HCT116 (cell line): ENCODE results near the gene PDCD2L. TPM values are rescaled to one million over a fixed set of nuclear protein-coding genes. Genes with fewer than 3 reads are reported as not detected.

Source experiments
- ATAC-seq: fragments of 200-7000 bp; cut with Tn5 transposase; 2 replicates; pipeline ENCODE4 v1.9.1; 2020; ENCODE audit warnings: mild to moderate bottlenecking, moderate library complexity
- BruUV-seq: library from RNA; stranded (reverse); fragments of 400-500 nt; replicated peaks from 2 replicates; lab custom pipeline; 2021; lab: Mats Ljungman, UMichigan
- CTCF ChIA-PET: fragments of 300-600 bp; sonication (Branson Sonifier 250); formaldehyde crosslinking; loops from one replicate; lab custom pipeline; 2021; ENCODE audit warnings: antibody characterized with exemption; lab: Charles Lee
- POLR2A ChIA-PET: fragments of 300-600, 350-600 bp; sonication (Branson Sonifier 250); formaldehyde crosslinking; loops from one replicate; lab custom pipeline; 2021; ENCODE audit warnings: antibody characterized with exemption; lab: Charles Lee
- RAD21 ChIA-PET, 2 experiments: fragments of 300-600 bp; sonication (Branson Sonifier 250); formaldehyde crosslinking; loops; one replicate each; lab custom pipeline; 2023; ENCODE audit warnings: low total read pairs in 2 of 2; ENCODE audit not compliant: uncharacterized antibody in 2 of 2, unreplicated experiment in 2 of 2, low non-redundant PET in 1 of 2; lab: Charles Lee
- DNase-seq: peaks from one replicate; pipeline ENCODE4 v3.0.0-alpha.2; 2010; ENCODE audit warnings: low read depth, low spot score
- H2AFZ ChIP-seq: fragments of 200-600 bp; shearing (Covaris generic), sonication (generic); 2 replicates; pipeline ENCODE4 v1.6.1; 2017; ENCODE audit warnings: low read depth, mixed run types, mixed read lengths, antibody characterized with exemption, low read length; ENCODE audit not compliant: poor library complexity, severe bottlenecking
- H3K27ac ChIP-seq: 2 replicates; pipeline ENCODE4 v1.5.1; 2012; ENCODE audit warnings: low read depth, low read length
- H3K27me3 ChIP-seq: fragments of 200-600 bp; sonication (generic); 2 replicates; pipeline ENCODE4 v1.6.1; 2016; ENCODE audit warnings: mixed run types, low read length, mixed read lengths; ENCODE audit not compliant: insufficient read depth
- H3K36me3 ChIP-seq, 2 experiments: fragments of 200-500 bp in 1 of 2; fragments of 200-600 bp in 1 of 2; sonication (Bioruptor generic) in 1 of 2; sonication (generic) in 1 of 2; 2 replicates each; pipeline versions ENCODE4 v1.5.1 to v1.6.1; 2014 to 2016; ENCODE audit warnings: low read length in 2 of 2, inconsistent platforms in 1 of 2, mixed read lengths in 1 of 2, mixed run types in 1 of 2; ENCODE audit not compliant: insufficient read depth in 2 of 2, control insufficient read depth in 1 of 2
- H3K4me1 ChIP-seq, 2 experiments: fragments of 200-600 bp in 1 of 2; sonication (generic) in 1 of 2; 2 replicates each; pipeline versions ENCODE4 v1.5.1 to v1.6.1; 2012 to 2017; ENCODE audit warnings: low read length in 2 of 2, inconsistent platforms in 1 of 2, mild to moderate bottlenecking in 1 of 2, mixed read lengths in 1 of 2, mixed run types in 1 of 2, moderate library complexity in 1 of 2; ENCODE audit not compliant: insufficient read depth in 2 of 2, control insufficient read depth in 1 of 2
- H3K4me2 ChIP-seq: fragments of 200-600 bp; sonication (generic); 2 replicates; pipeline ENCODE4 v1.6.1; 2017; ENCODE audit warnings: mixed run types, low read length, mixed read lengths
- H3K4me3 ChIP-seq, 2 experiments: fragments of 200-600 bp in 1 of 2; sonication (generic) in 1 of 2; replicated peaks in 1 of 2; 2 replicates each; pipeline ENCODE4 v1.5.1; 2011 to 2016; ENCODE audit warnings: low read length in 2 of 2, control low read depth in 1 of 2, low read depth in 1 of 2, mild to moderate bottlenecking in 1 of 2, mixed read lengths in 1 of 2, mixed run types in 1 of 2
- H3K79me2 ChIP-seq: fragments of 200-600 bp; sonication (generic); 2 replicates; pipeline ENCODE4 v1.6.1; 2017; ENCODE audit warnings: mild to moderate bottlenecking, mixed run types, low read length, moderate library complexity, mixed read lengths; ENCODE audit not compliant: insufficient read depth
- H3K9ac ChIP-seq: fragments of 200-600 bp; sonication (generic); 2 replicates; pipeline ENCODE4 v1.6.1; 2016; ENCODE audit warnings: low read length, mixed read lengths
- H3K9me2 ChIP-seq: fragments of 200-600 bp; sonication (generic), shearing (Covaris generic); 2 replicates; pipeline ENCODE4 v1.6.1; 2017; ENCODE audit warnings: mixed run types, mild to moderate bottlenecking, moderate library complexity; ENCODE audit not compliant: insufficient read depth
- H3K9me3 ChIP-seq, 2 experiments: fragments of 200-500 bp in 1 of 2; fragments of 200-600 bp in 1 of 2; sonication (Bioruptor generic) in 1 of 2; sonication (generic) in 1 of 2; 2 replicates each; pipeline ENCODE4 v1.6.1; 2014 to 2017; ENCODE audit warnings: low read length in 2 of 2, mixed read lengths in 2 of 2, inconsistent platforms in 1 of 2, low read depth in 1 of 2, mild to moderate bottlenecking in 1 of 2, mixed run types in 1 of 2, moderate library complexity in 1 of 2; ENCODE audit not compliant: control insufficient read depth in 1 of 2, insufficient read depth in 1 of 2
- H4K20me1 ChIP-seq: fragments of 200-600 bp; sonication (generic), shearing (Covaris generic); 2 replicates; pipeline ENCODE4 v1.6.1; 2017; ENCODE audit warnings: mixed run types, mild to moderate bottlenecking, moderate library complexity; ENCODE audit not compliant: insufficient read depth
- CBX3 ChIP-seq: IDR thresholded peaks from 2 replicates; pipeline ENCODE4 v1.6.1; 2012; ENCODE audit warnings: low read depth
- JUND ChIP-seq: IDR thresholded peaks from 2 replicates; pipeline ENCODE4 v1.6.1; 2012
- TCF7L2 ChIP-seq: IDR thresholded peaks from 2 replicates; pipeline ENCODE4 v1.7.0; 2011; ENCODE audit warnings: borderline replicate concordance, inconsistent platforms; ENCODE audit not compliant: insufficient read depth, insufficient read length; ENCODE audit errors: extremely low read depth
- YY1 ChIP-seq: IDR thresholded peaks from 2 replicates; pipeline ENCODE4 v1.6.1; 2011; ENCODE audit warnings: low read length, low read depth, moderate library complexity, mild to moderate bottlenecking; ENCODE audit not compliant: insufficient replicate concordance; ENCODE audit errors: extremely low read depth
- intact Hi-C: fragments of 100-400 bp; cut with micrococcal nuclease; formaldehyde crosslinking; loops from 2 replicates; pipeline ENCODE4 v1.10.0; 2022
- total RNA-seq: library from RNA; stranded (reverse); gene quantifications from one replicate; pipeline ENCODE4 v1.2.1, GENCODE V29; 2021; ENCODE audit not compliant: unreplicated experiment
- TF ChIP-seq, protein P1 (sequence below): IDR thresholded peaks from 2 replicates; pipeline ENCODE4 v1.6.1; 2011; ENCODE audit warnings: mild to moderate bottlenecking, low read length, moderate library complexity; ENCODE audit not compliant: insufficient replicate concordance; ENCODE audit errors: extremely low read depth
- TF ChIP-seq, protein P2 (sequence below), 3 experiments: fragments of 200-600 bp in 1 of 3; sonication (generic) in 1 of 3; IDR thresholded peaks in 2 of 3; conservative IDR thresholded peaks in 1 of 3; 2 replicates each; pipeline ENCODE4 v1.5.1; 2012 to 2017; ENCODE audit warnings: low read depth in 2 of 3, low read length in 2 of 3, antibody characterized with exemption in 1 of 3, borderline replicate concordance in 1 of 3, control low read depth in 1 of 3, mild to moderate bottlenecking in 1 of 3, mixed read lengths in 1 of 3, mixed run types in 1 of 3, moderate library complexity in 1 of 3; ENCODE audit not compliant: insufficient read depth in 1 of 3
- TF ChIP-seq, protein P3 (sequence below): IDR thresholded peaks from 2 replicates; pipeline ENCODE4 v1.6.1; 2012

Gene PDCD2L
- total RNA-seq, 1 experiment from 2014 or later: 30.0 TPM

DNA sequence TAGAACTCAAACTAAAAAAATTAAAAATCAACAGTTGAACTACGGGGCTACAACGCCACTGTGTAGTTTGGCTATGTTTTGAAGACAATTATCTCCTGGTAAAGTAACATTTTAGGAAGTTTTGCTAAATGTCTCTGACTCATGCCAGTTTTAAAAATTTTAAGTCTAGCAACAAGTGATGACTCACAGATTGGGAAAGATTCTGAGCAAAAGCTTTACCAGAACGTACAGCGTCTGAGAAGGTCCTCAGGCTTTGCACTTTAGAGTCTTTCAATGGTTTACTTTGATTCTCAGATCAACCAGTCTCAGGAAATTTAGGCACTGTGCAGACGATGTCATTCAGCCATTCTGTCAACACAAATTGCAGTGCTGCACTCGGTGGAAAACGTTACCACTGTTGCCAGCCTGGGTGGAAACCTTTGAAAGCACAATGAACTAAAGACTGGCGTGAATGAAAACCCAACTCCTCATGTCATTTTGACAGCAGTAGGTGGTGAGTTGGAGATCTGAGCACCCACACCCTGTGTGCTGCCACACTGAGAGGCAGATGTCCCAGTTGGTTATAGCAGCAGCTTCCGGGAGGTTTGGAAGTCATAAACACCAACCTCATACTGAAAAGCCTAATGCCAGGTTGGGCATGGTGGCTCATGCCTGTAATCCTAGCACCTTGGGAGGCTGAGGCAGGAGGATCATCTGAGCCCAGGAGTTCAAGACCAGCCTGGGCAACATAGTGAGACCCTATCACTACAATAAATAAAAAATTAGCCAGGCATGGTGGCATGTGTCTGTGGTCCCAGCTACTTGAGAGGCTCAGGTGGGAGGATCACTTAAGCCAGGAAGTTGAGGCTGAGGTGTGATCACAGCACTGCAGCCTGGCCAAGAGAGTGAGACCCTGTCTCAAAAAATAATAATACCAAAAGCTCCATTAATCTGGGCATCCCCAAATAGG is 71.1 kb downstream of the PDCD2L start:
- Histone ChIP-seq H4K20me1 (no peaks in the 10 kb centered on the region), H3K4me3 (no peak overlapping the region), H3K4me2 (no peak overlapping the region), H3K4me1 (no peaks in the 10 kb centered on the region), H3K9me2 (no peaks in the 10 kb centered on the region)
- RAD21 ChIA-PET: no interaction called here
- DNase-seq: no peak
- TF ChIP-seq, protein P1, sequence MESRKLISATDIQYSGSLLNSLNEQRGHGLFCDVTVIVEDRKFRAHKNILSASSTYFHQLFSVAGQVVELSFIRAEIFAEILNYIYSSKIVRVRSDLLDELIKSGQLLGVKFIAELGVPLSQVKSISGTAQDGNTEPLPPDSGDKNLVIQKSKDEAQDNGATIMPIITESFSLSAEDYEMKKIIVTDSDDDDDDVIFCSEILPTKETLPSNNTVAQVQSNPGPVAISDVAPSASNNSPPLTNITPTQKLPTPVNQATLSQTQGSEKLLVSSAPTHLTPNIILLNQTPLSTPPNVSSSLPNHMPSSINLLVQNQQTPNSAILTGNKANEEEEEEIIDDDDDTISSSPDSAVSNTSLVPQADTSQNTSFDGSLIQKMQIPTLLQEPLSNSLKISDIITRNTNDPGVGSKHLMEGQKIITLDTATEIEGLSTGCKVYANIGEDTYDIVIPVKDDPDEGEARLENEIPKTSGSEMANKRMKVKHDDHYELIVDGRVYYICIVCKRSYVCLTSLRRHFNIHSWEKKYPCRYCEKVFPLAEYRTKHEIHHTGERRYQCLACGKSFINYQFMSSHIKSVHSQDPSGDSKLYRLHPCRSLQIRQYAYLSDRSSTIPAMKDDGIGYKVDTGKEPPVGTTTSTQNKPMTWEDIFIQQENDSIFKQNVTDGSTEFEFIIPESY: no peak
- no peak for TF ChIP-seq TCF7L2
- no peak for TF ChIP-seq JUND
- TF ChIP-seq, protein P2, sequence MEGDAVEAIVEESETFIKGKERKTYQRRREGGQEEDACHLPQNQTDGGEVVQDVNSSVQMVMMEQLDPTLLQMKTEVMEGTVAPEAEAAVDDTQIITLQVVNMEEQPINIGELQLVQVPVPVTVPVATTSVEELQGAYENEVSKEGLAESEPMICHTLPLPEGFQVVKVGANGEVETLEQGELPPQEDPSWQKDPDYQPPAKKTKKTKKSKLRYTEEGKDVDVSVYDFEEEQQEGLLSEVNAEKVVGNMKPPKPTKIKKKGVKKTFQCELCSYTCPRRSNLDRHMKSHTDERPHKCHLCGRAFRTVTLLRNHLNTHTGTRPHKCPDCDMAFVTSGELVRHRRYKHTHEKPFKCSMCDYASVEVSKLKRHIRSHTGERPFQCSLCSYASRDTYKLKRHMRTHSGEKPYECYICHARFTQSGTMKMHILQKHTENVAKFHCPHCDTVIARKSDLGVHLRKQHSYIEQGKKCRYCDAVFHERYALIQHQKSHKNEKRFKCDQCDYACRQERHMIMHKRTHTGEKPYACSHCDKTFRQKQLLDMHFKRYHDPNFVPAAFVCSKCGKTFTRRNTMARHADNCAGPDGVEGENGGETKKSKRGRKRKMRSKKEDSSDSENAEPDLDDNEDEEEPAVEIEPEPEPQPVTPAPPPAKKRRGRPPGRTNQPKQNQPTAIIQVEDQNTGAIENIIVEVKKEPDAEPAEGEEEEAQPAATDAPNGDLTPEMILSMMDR (IDR thresholded peaks at IDR 0.05 in 2 of 3, conservative IDR thresholded peaks at IDR 0.05 in 1 of 3; ENCODE audit: borderline replicate concordance in 1 of 3, insufficient read depth in 1 of 3, low read depth in 2 of 3, low read length in 2 of 3): no peak
- no peak for TF ChIP-seq YY1
- no peak for TF ChIP-seq CBX3
- TF ChIP-seq, protein P3, sequence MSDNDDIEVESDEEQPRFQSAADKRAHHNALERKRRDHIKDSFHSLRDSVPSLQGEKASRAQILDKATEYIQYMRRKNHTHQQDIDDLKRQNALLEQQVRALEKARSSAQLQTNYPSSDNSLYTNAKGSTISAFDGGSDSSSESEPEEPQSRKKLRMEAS: no peak
- TF ChIP-seq, all 23 proteins: peak for 0
- intact Hi-C loops: no loop called here
- Histone ChIP-seq H3K27ac (no peak overlapping the region), H3K9ac (no peak overlapping the region), H3K36me3 (peaks cover 11 to 20% of the 10 kb centered on the region in 2 experiments; a peak in 3 of 4 replicates), H3K79me2 (no peaks in the 10 kb centered on the region), H3K27me3 (no peaks in the 10 kb centered on the region), H3K9me3 (no peaks in the 10 kb centered on the region), H2AFZ (no peak overlapping the region)
- TSS peak; percentile 5 for BruUV-seq
- ChIA-PET CTCF (no interaction called here), POLR2A (no interaction called here)
- no peak for ATAC-seq

Other genes with a start within 250 kb of the PDCD2L start
- 120 TPM for gene LSM14A, start 231.9 kb upstream of the PDCD2L start, total RNA-seq
- 16.9 TPM for gene GARRE1, start 149.8 kb upstream of the PDCD2L start, total RNA-seq
- gene GPI, start 39.2 kb upstream of the PDCD2L start, total RNA-seq: 787 TPM
- 121 TPM for gene UBA2, start 24.0 kb downstream of the PDCD2L start, total RNA-seq
- 8.4 TPM for gene WTIP, start 77.4 kb downstream of the PDCD2L start, total RNA-seq